WTC11 (cell line): ENCODE results near the gene TNK2. TPM values are rescaled to one million over a fixed set of nuclear protein-coding genes. Genes with fewer than 3 reads are reported as not detected.
"Not testable (repeated sequence)": the region's sequence is repeated elsewhere in the genome, so short reads cannot be mapped to it uniquely, and the experiment has no call there.

Source experiments
- ATAC-seq: fragments of 200-7000 bp; cut with Tn5 transposase; 2 replicates; pipeline ENCODE4 v1.10.0; 2021; ENCODE audit warnings: mild to moderate bottlenecking, moderate library complexity
- CTCF ChIA-PET: fragments of 300-600 bp; sonication (Branson Sonifier 250); formaldehyde crosslinking; loops from one replicate; lab custom pipeline; 2021; ENCODE audit warnings: antibody characterized with exemption; lab: Charles Lee
- POLR2A ChIA-PET: fragments of 350-600 bp; sonication (Branson Sonifier 250); formaldehyde crosslinking; loops from one replicate; lab custom pipeline; 2021; ENCODE audit warnings: antibody characterized with exemption; lab: Charles Lee
- DNase-seq: peaks from one replicate; pipeline ENCODE4 v3.0.0; 2021; ENCODE audit warnings: low spot score
- H3K27ac Mint-ChIP-seq: 2 replicates; pipeline ENCODE4 v1.8.0; 2021; ENCODE audit warnings: mixed read lengths
- H3K27me3 Mint-ChIP-seq: 2 replicates; pipeline ENCODE4 v1.8.0; 2021; ENCODE audit warnings: low read depth, mild to moderate bottlenecking, moderate library complexity, mixed read lengths
- H3K36me3 Mint-ChIP-seq: 2 replicates; pipeline ENCODE4 v1.8.0; 2021; ENCODE audit warnings: mixed read lengths
- H3K4me1 Mint-ChIP-seq: 2 replicates; pipeline ENCODE4 v1.8.0; 2022; ENCODE audit warnings: mixed read lengths
- H3K4me3 Mint-ChIP-seq: 2 replicates; pipeline ENCODE4 v1.8.0; 2021; ENCODE audit warnings: mild to moderate bottlenecking, moderate library complexity, mixed read lengths
- H3K9me3 Mint-ChIP-seq: 2 replicates; pipeline ENCODE4 v1.8.0; 2021; ENCODE audit warnings: mixed read lengths
- ATF3 ChIP-seq: sonication (generic); formaldehyde crosslinking; conservative IDR thresholded peaks from 2 replicates; pipeline ENCODE4 v1.8.1; 2022; ENCODE audit warnings: mild to moderate bottlenecking, missing genetic modification reagents
- ATF6 ChIP-seq: sonication (generic); formaldehyde crosslinking; IDR thresholded peaks from 2 replicates; pipeline ENCODE4 v1.8.1; 2023; ENCODE audit warnings: mild to moderate bottlenecking, missing genetic modification reagents
- CDX4 ChIP-seq: fragments of 250-450 bp; sonication (Bioruptor Pico); IDR thresholded peaks from 2 replicates; pipeline ENCODE4 v1.9.0; 2021; ENCODE audit warnings: moderate library complexity, mild to moderate bottlenecking, inconsistent platforms, borderline replicate concordance
- CREB1 ChIP-seq: sonication (generic); formaldehyde crosslinking; IDR thresholded peaks from 2 replicates; pipeline ENCODE4 v1.8.0; 2023; ENCODE audit warnings: mild to moderate bottlenecking, missing genetic modification reagents
- ELF4 ChIP-seq: sonication (generic); formaldehyde crosslinking; IDR thresholded peaks from 2 replicates; pipeline ENCODE4 v1.8.1; 2022; ENCODE audit warnings: low read depth, mild to moderate bottlenecking, moderate library complexity, missing genetic modification reagents
- ETV6 ChIP-seq: sonication (generic); formaldehyde crosslinking; IDR thresholded peaks from 2 replicates; pipeline ENCODE4 v1.8.1; 2022; ENCODE audit warnings: mild to moderate bottlenecking, missing genetic modification reagents
- FOXK1 ChIP-seq: sonication (generic); formaldehyde crosslinking; IDR thresholded peaks from 2 replicates; pipeline ENCODE4 v1.8.0; 2022; ENCODE audit warnings: mild to moderate bottlenecking, moderate library complexity, missing genetic modification reagents
- GABPB1 ChIP-seq: sonication (generic); formaldehyde crosslinking; IDR thresholded peaks from 2 replicates; pipeline ENCODE4 v1.8.1; 2023; ENCODE audit warnings: mild to moderate bottlenecking, missing genetic modification reagents
- GTF2I ChIP-seq: fragments of 250-450 bp; sonication (Bioruptor Pico); conservative IDR thresholded peaks from 2 replicates; pipeline ENCODE4 v1.4.0; 2021; ENCODE audit warnings: mild to moderate bottlenecking
- IRF1 ChIP-seq: sonication (generic); formaldehyde crosslinking; IDR thresholded peaks from 2 replicates; pipeline ENCODE4 v1.8.0; 2023; ENCODE audit warnings: missing genetic modification reagents
- NR2C2 ChIP-seq: sonication (generic); formaldehyde crosslinking; IDR thresholded peaks from 2 replicates; pipeline ENCODE4 v1.8.0; 2022; ENCODE audit warnings: mild to moderate bottlenecking, missing genetic modification reagents
- PREB ChIP-seq: sonication (generic); formaldehyde crosslinking; IDR thresholded peaks from 2 replicates; pipeline ENCODE4 v1.8.1; 2022; ENCODE audit warnings: mild to moderate bottlenecking, missing genetic modification reagents, moderate library complexity, borderline replicate concordance
- SMAD3 ChIP-seq: sonication (generic); formaldehyde crosslinking; IDR thresholded peaks from 2 replicates; pipeline ENCODE4 v1.8.0; 2022; ENCODE audit warnings: missing genetic modification reagents, mild to moderate bottlenecking, borderline replicate concordance
- SOX15 ChIP-seq: fragments of 250-450 bp; sonication (Bioruptor Pico); IDR thresholded peaks from 2 replicates; pipeline ENCODE4 v1.9.0; 2021; ENCODE audit warnings: mild to moderate bottlenecking
- TEAD1 ChIP-seq: sonication (generic); formaldehyde crosslinking; IDR thresholded peaks from 2 replicates; pipeline ENCODE4 v1.8.0; 2022; ENCODE audit warnings: mild to moderate bottlenecking, missing genetic modification reagents
- ZNF512 ChIP-seq: sonication (generic); formaldehyde crosslinking; IDR thresholded peaks from 2 replicates; pipeline ENCODE4 v1.8.1; 2022; ENCODE audit warnings: missing genetic modification reagents, borderline replicate concordance
- total RNA-seq: library from RNA; stranded (reverse); gene quantifications from 3 replicates; pipeline ENCODE4 v1.2.3, GENCODE V29; 2021

The TNK2 gene
- total RNA-seq, 1 experiment from 2014 or later: 58.4 TPM

- POLR2A ChIA-PET: interaction anchor here (1.2 kb wide), 1 partner anchor 10 kb away, joined by 3 read pairs; no protein-coding TSS in a partner anchor
Observed at GRCh38 chr3:195901836-195902585, 6.3 kb downstream of the TNK2 start.

GRCh38 chr3:195900436-195901355, 7.7 kb downstream of the TNK2 start:
- ChIA-PET POLR2A (no interaction called here), CTCF (interaction anchor here (0.7 to 2.0 kb wide), 4 partner anchors 14 to 42 kb away, joined by 4 to 11 read pairs (median 8); no protein-coding TSS in a partner anchor)
- Mint-ChIP-seq H3K4me1 (peaks cover 25% of the 10 kb centered on the region), H3K36me3 (no peaks in the 10 kb centered on the region), H3K4me3 (no peak overlapping the region), H3K27ac (no peak overlapping the region; the same call in 1 of the 2 replicates), H3K9me3 (no peaks in the 10 kb centered on the region), H3K27me3 (no peaks in the 10 kb centered on the region)
- DNase-seq (no peak), ATAC-seq (no peak)
- TF ChIP-seq SMAD3 (CRISPR knock-in tag): no peak
- TF ChIP-seq PREB (CRISPR knock-in tag): no peak
- TF ChIP-seq CREB1: no peak
- TF ChIP-seq CDX4: no peak
- no peak for TF ChIP-seq GTF2I
- TF ChIP-seq TEAD1 (CRISPR knock-in tag): no peak
- no peak for TF ChIP-seq NR2C2 (CRISPR knock-in tag)
- TF ChIP-seq ZNF512: no peak
- no peak for TF ChIP-seq IRF1
- no peak for TF ChIP-seq SOX15 (CRISPR knock-in tag)
- no peak for TF ChIP-seq FOXK1 (CRISPR knock-in tag)
- TF ChIP-seq GABPB1 (CRISPR knock-in tag): no peak

More at GRCh38 chr3:195901836-195902585, 6.3 kb downstream of the TNK2 start:
- H3K27me3 Mint-ChIP-seq, H3K9me3 Mint-ChIP-seq, DNase-seq, H3K36me3 Mint-ChIP-seq, ATAC-seq, H3K4me3 Mint-ChIP-seq: not testable (repeated sequence)
- CTCF ChIA-PET: interaction anchor here (0.6 to 2.1 kb wide), 4 partner anchors 7 to 43 kb away, joined by 4 to 7 read pairs (median 6); no protein-coding TSS in a partner anchor
- Mint-ChIP-seq H3K27ac (peak overlapping the region; percentile 27; the same call in 1 of the 2 replicates), H3K4me1 (peaks cover 24% of the 10 kb centered on the region)

GRCh38 chr3:195899701-195900435, 8.5 kb downstream of the TNK2 start:
- Mint-ChIP-seq H3K4me1 (peaks cover 25% of the 10 kb centered on the region), H3K27me3 (no peaks in the 10 kb centered on the region), H3K27ac (peak overlapping the region; percentile 57; the same call in 1 of the 2 replicates), H3K36me3 (no peaks in the 10 kb centered on the region), H3K9me3 (no peaks in the 10 kb centered on the region), H3K4me3 (no peak overlapping the region)
- CTCF ChIA-PET: interaction anchor here (0.7 to 1.8 kb wide), 3 partner anchors 15 to 41 kb away, joined by 4 to 11 read pairs (median 10); no protein-coding TSS in a partner anchor
- POLR2A ChIA-PET: no interaction called here
- no peak for ATAC-seq
- no peak for DNase-seq
- TF ChIP-seq ATF6 (no peak), ELF4 (CRISPR knock-in tag) (no peak), ETV6 (no peak), ATF3 (no peak)
